Activated B cell treated with CpG ODN at 0.5 μM for 24 hours (primary cell): Measurements from ENCODE around the gene PTPN18. TPM values are rescaled to one million over a fixed set of nuclear protein-coding genes. Genes with fewer than 3 reads are reported as not detected.
"Not testable (repeated sequence)": the region's sequence is repeated elsewhere in the genome, so short reads cannot be mapped to it uniquely, and the experiment has no call there.

ENCODE experiments used
- ATAC-seq: fragments of 200-7000 bp; cut with Tn5 transposase; one replicate; pipeline ENCODE4 v1.10.0; 2021; ENCODE audit warnings: low read depth, mild to moderate bottlenecking, moderate library complexity
- CTCF ChIA-PET: fragments of 350-600 bp; sonication (Branson Sonifier 250); formaldehyde crosslinking; loops from one replicate; lab custom pipeline; 2021; ENCODE audit warnings: antibody characterized with exemption; lab: Charles Lee
- POLR2A ChIA-PET: fragments of 350-600 bp; sonication (Branson Sonifier 250); formaldehyde crosslinking; loops from one replicate; lab custom pipeline; 2021; ENCODE audit warnings: antibody characterized with exemption; lab: Charles Lee
- DNase-seq: peaks from one replicate; pipeline ENCODE4 v3.0.0; 2022
- H3K27ac Mint-ChIP-seq: one replicate; pipeline ENCODE4 v1.8.0; 2020; ENCODE audit warnings: mixed read lengths
- H3K27me3 Mint-ChIP-seq: one replicate; pipeline ENCODE4 v1.8.0; 2021; ENCODE audit warnings: mixed read lengths
- H3K36me3 Mint-ChIP-seq: one replicate; pipeline ENCODE4 v1.8.0; 2021; ENCODE audit warnings: low read depth, mixed read lengths
- H3K4me1 Mint-ChIP-seq: one replicate; pipeline ENCODE4 v1.8.0; 2021; ENCODE audit warnings: mixed read lengths
- H3K4me3 Mint-ChIP-seq: one replicate; pipeline ENCODE4 v1.8.0; 2020; ENCODE audit warnings: mild to moderate bottlenecking, mixed read lengths
- H3K9me3 Mint-ChIP-seq: one replicate; pipeline ENCODE4 v1.8.0; 2020; ENCODE audit warnings: mixed read lengths
- CTCF ChIP-seq: fragments of 200-600 bp; IDR thresholded peaks from one replicate; pipeline ENCODE4 v1.8.0; 2022; ENCODE audit warnings: antibody characterized with exemption, mild to moderate bottlenecking
- intact Hi-C: fragments of 100-400 bp; cut with micrococcal nuclease; formaldehyde crosslinking; loops from one replicate; pipeline ENCODE4 v1.15.1; 2024
- total RNA-seq: library from RNA; stranded (reverse); gene quantifications from 2 replicates; pipeline ENCODE4 v1.2.3, GENCODE V29; 2022

Gene PTPN18
- total RNA-seq, 1 donor from 2014 or later: 77.7 TPM

- no peak for TF ChIP-seq CTCF
- ChIA-PET POLR2A (no interaction called here), CTCF (no interaction called here)
- H3K36me3 Mint-ChIP-seq: no peaks in the 10 kb centered on the region
- ATAC-seq: no peak
- DNase-seq: no peak
- intact Hi-C loops: no loop called here
- no peak overlapping the region for H3K27ac Mint-ChIP-seq
- peaks cover 28% of the 10 kb centered on the region for H3K27me3 Mint-ChIP-seq
- no peaks in the 10 kb centered on the region for H3K9me3 Mint-ChIP-seq
- H3K4me3 Mint-ChIP-seq: no peak overlapping the region
- H3K4me1 Mint-ChIP-seq: peaks cover 4% of the 10 kb centered on the region
These were observed 27.1 kb upstream of the PTPN18 start for GRCh38 chr2:130328710-130329109.

GRCh38 chr2:130332271-130333073 is 23.4 kb upstream of the PTPN18 start:
- intact Hi-C loops: loop anchor here (2.0 kb wide), 2 partner anchors 150 to 1596 kb away; partner anchors contain the start of gene MZT2B
- ATAC-seq (peak; percentile 91), DNase-seq (peak; percentile 65)
- Mint-ChIP-seq H3K4me3 (peak overlapping the region; percentile 36), H3K4me1 (peaks cover 4% of the 10 kb centered on the region), H3K9me3 (no peaks in the 10 kb centered on the region), H3K27ac (no peak overlapping the region), H3K27me3 (peaks cover 20% of the 10 kb centered on the region), H3K36me3 (no peaks in the 10 kb centered on the region)
- peak; percentile 94 for TF ChIP-seq CTCF
- ChIA-PET POLR2A (interaction anchor here (0.9 to 2.4 kb wide), 2 partner anchors 10 to 151 kb away, joined by 3 to 17 read pairs; partner anchors contain the start of genes IMP4 and SMPD4), CTCF (interaction anchor here (0.8 to 2.7 kb wide), 11 partner anchors 9 to 1596 kb away, joined by 3 to 36 read pairs (median 4); partner anchors contain the start of gene IMP4)

GRCh38 chr2:130333253-130333652 is 22.6 kb upstream of the PTPN18 start:
- DNase-seq, H3K4me1 Mint-ChIP-seq, H3K4me3 Mint-ChIP-seq, H3K9me3 Mint-ChIP-seq, ATAC-seq, H3K27ac Mint-ChIP-seq, H3K36me3 Mint-ChIP-seq: not testable (repeated sequence)
- CTCF ChIA-PET: interaction anchor here (0.8 to 2.7 kb wide), 10 partner anchors 9 to 1597 kb away, joined by 3 to 36 read pairs (median 4); partner anchors contain the start of gene IMP4
- POLR2A ChIA-PET: interaction anchor here (0.7 to 2.4 kb wide), 3 partner anchors 9 to 152 kb away, joined by 3 to 17 read pairs (median 10); partner anchors contain the start of genes IMP4 and SMPD4
- H3K27me3 Mint-ChIP-seq: peaks cover 18% of the 10 kb centered on the region
- intact Hi-C loops: loop anchor here (2.0 kb wide), 2 partner anchors 150 to 1596 kb away; partner anchors contain the start of gene MZT2B

GRCh38 chr2:130334026-130334425 is 21.8 kb upstream of the PTPN18 start:
- ChIA-PET CTCF (interaction anchor here (0.8 to 2.7 kb wide), 4 partner anchors 22 to 399 kb away, joined by 4 to 36 read pairs (median 5); partner anchors contain the start of gene PTPN18), POLR2A (interaction anchor here (2.4 kb wide), 1 partner anchor 8 kb away, joined by 17 read pairs; the partner anchor contains the start of gene IMP4)
- no peak for ATAC-seq
- H3K27ac Mint-ChIP-seq: no peak overlapping the region
- H3K4me3 Mint-ChIP-seq: no peak overlapping the region
- H3K4me1 Mint-ChIP-seq: peaks cover 4% of the 10 kb centered on the region
- peaks cover 14% of the 10 kb centered on the region for H3K36me3 Mint-ChIP-seq
- intact Hi-C loops: no loop called here
- DNase-seq: no peak
- H3K27me3 Mint-ChIP-seq: peaks cover 11% of the 10 kb centered on the region
- TF ChIP-seq CTCF: no peak
- no peaks in the 10 kb centered on the region for H3K9me3 Mint-ChIP-seq

- ATAC-seq (no peak), DNase-seq (no peak)
- Mint-ChIP-seq H3K36me3 (peaks cover 26% of the 10 kb centered on the region), H3K27ac (no peak overlapping the region), H3K4me3 (no peak overlapping the region), H3K27me3 (peaks cover 9% of the 10 kb centered on the region), H3K9me3 (no peaks in the 10 kb centered on the region), H3K4me1 (peaks cover 11% of the 10 kb centered on the region)
- CTCF ChIA-PET: no interaction called here
- no peak for TF ChIP-seq CTCF
- POLR2A ChIA-PET: interaction anchor here (0.9 kb wide), 1 partner anchor 42 kb away, joined by 5 read pairs; no protein-coding TSS in a partner anchor
- intact Hi-C loops: no loop called here
These were observed 20.6 kb upstream of the PTPN18 start for GRCh38 chr2:130335226-130335625.
